ENCODE measurements around the gene ZNF212. TPM values are rescaled to one million over a fixed set of nuclear protein-coding genes. Genes with fewer than 3 reads are reported as not detected.

Gene ZNF212
- 4.1 and 4.7 TPM in 2 replicates for total RNA-seq

GRCh38 chr7:149239345-149240143, at the start of gene ZNF212:
ZNF212 (plus strand) TSS chr7:149239651; CDS start chr7:149239779, 128 bp downstream.

DNA sequence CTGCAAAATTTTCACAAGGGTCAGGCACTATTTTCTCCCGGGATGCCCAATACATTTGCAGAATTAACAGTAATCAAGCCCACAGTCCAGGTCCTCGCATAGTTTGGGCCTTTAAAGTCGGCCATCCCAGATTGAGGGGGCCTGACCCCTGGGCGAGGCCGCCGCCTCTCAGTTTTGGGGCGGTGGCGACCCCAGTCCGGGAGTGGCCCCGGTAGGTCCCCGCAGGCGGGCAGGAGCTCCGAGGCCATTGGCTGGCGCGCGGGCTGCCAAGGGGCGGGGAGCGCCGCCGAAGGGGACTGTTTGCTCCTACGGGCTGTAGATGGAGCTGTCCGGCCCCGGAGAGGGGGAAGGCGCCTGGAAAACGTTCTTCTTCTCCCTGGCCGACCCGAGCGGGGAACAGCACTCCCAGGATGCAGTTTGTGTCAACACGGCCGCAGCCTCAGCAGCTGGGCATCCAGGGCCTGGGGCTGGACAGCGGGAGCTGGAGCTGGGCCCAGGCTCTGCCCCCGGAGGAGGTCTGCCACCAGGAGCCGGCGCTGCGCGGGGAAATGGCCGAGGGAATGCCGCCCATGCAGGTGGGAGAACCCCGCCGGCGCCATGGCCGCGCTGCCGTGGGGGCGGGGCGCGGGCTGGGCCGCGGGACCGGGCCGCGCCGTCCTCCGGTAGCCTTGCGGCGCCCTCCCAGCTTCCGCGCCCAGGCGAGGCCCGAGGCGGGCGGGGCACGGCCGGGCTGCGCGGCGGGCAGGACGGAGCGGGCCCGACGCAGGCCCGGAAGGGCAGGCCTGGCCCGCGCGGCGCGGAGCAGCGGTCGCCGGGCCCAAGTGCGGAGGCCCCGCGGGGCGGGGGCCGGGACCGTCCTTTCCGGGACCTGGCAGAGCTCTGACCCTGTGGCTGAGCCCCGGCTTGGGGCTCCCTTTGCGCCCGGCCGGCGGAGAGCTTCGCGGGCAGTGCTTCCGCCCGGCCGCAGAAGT, 44.0 kb upstream of the ZNF212 start, which contains the start of gene ZNF282:
ZNF282 (plus strand) TSS at position 367 of the 971 bp plus-strand sequence; CDS start at position 411, 44 bp downstream.

GRCh38 chr7:149261829-149262617, 22.6 kb downstream of the ZNF212 start, which contains the start of gene ZNF783:
ZNF783 (plus strand) TSS chr7:149262196; CDS start chr7:149262334, 138 bp downstream.

Other genes starting within 250 kb of the ZNF212 start
- 218 and 269 TPM in 2 replicates for gene PDIA4, start 211.1 kb upstream of the ZNF212 start, total RNA-seq
- gene ZNF786, start 148.9 kb upstream of the ZNF212 start, total RNA-seq: 6.0 and 8.6 TPM in 2 replicates
- 2.1 and 2.8 TPM in 2 replicates for gene ZNF425, start 113.3 kb upstream of the ZNF212 start, total RNA-seq
- gene ZNF398, start 92.2 kb upstream of the ZNF212 start, total RNA-seq: 12.6 and 14.5 TPM in 2 replicates
- 24.2 and 26.9 TPM in 2 replicates for gene ZNF282, start 44.1 kb upstream of the ZNF212 start, total RNA-seq
- gene ZNF783, start 22.5 kb downstream of the ZNF212 start, total RNA-seq: 4.1 and 6.3 TPM in 2 replicates
- gene ZNF777, start 221.4 kb downstream of the ZNF212 start, total RNA-seq: 11.3 and 12.2 TPM in 2 replicates

Data from airway epithelial cell (primary cell).